Panc1 (cell line): Measurements from ENCODE around the gene CNN3.

Experiments
- CTCF ChIP-seq: fragments of 450-650 bp; IDR thresholded peaks from 2 replicates; pipeline ENCODE4 v1.5.1; 2017; ENCODE audit warnings: mild to moderate bottlenecking
- POLR2AphosphoS5 ChIP-seq: IDR thresholded peaks from 2 replicates; pipeline ENCODE4 v1.6.1; 2012; ENCODE audit warnings: mild to moderate bottlenecking, low read depth, low read length, moderate library complexity

- TF ChIP-seq CTCF (no peak), POLR2AphosphoS5 (no peak)
These were observed 63.0 kb downstream of the CNN3 start for GRCh38 chr1:94863919-94864318.
